Right forelimb (tissue), 1 donor: Measurements from ENCODE around the gene ABCC2.

Experiments used
- DNase-seq: peaks from one replicate; pipeline ENCODE4 v3.0.0-alpha.2; 2018

ABCC2 gene

GRCh38 chr10:99775850-99776249 is 6.6 kb upstream of the ABCC2 start:
- DNase-seq, result no peak

GRCh38 chr10:99777918-99778714 is 4.3 kb upstream of the ABCC2 start:
- no peak for DNase-seq

GRCh38 chr10:99779335-99779734 is 3.1 kb upstream of the ABCC2 start:
- DNase-seq, result no peak

GRCh38 chr10:99781734-99782429 is 558 bp upstream of the ABCC2 start:
- no peak for DNase-seq

- DNase-seq, result no peak
Observed at GRCh38 chr10:99784016-99784726, 1.7 kb downstream of the ABCC2 start.

GRCh38 chr10:99784727-99785441 is 2.4 kb downstream of the ABCC2 start:
- DNase-seq, result no peak

- DNase-seq, result no peak
Observed at GRCh38 chr10:99785646-99786045, 3.2 kb downstream of the ABCC2 start.

- DNase-seq, result no peak
Observed at GRCh38 chr10:99787311-99787710, 4.9 kb downstream of the ABCC2 start.

- no peak for DNase-seq
Observed at GRCh38 chr10:99787782-99788445, 5.5 kb downstream of the ABCC2 start.

- DNase-seq, result peak; percentile 58
Observed at GRCh38 chr10:99788598-99789256, 6.3 kb downstream of the ABCC2 start.

GRCh38 chr10:99791831-99792230 is 9.4 kb downstream of the ABCC2 start:
- no peak for DNase-seq

- DNase-seq, result no peak
Observed at GRCh38 chr10:99793819-99794218, 11.4 kb downstream of the ABCC2 start.

- DNase-seq, result no peak
Observed at GRCh38 chr10:99796928-99797327, 14.5 kb downstream of the ABCC2 start.

- no peak for DNase-seq
Observed at GRCh38 chr10:99798031-99798430, 15.6 kb downstream of the ABCC2 start.

- no peak for DNase-seq
Observed at GRCh38 chr10:99798920-99799319, 16.5 kb downstream of the ABCC2 start.

GRCh38 chr10:99799613-99800012 is 17.2 kb downstream of the ABCC2 start:
- no peak for DNase-seq

- no peak for DNase-seq
Observed at GRCh38 chr10:99804471-99804870, 22.0 kb downstream of the ABCC2 start.

- no peak for DNase-seq
Observed at GRCh38 chr10:99805190-99805589, 22.8 kb downstream of the ABCC2 start.

- DNase-seq, result no peak
Observed at GRCh38 chr10:99806091-99806490, 23.7 kb downstream of the ABCC2 start.

GRCh38 chr10:99807786-99808185 is 25.3 kb downstream of the ABCC2 start:
- DNase-seq, result no peak

GRCh38 chr10:99808270-99808669 is 25.8 kb downstream of the ABCC2 start:
- no peak for DNase-seq

GRCh38 chr10:99809481-99809880 is 27.0 kb downstream of the ABCC2 start:
- DNase-seq, result no peak
